Stomach smooth muscle (tissue), 2 donors: ENCODE results near the gene CHRM5.
A peak's percentile ranks its signal among the peaks of the same experiment; 100 is the strongest.
"Not testable (repeated sequence)": the region's sequence is repeated elsewhere in the genome, so short reads cannot be mapped to it uniquely, and the experiment has no call there.

Source experiments
- H3K27ac ChIP-seq: one replicate; pipeline ENCODE4 v1.7.0; 2013; ENCODE audit warnings: mild to moderate bottlenecking, low read length, inconsistent platforms
- H3K27me3 ChIP-seq, 2 donors: one replicate each; pipeline ENCODE4 v1.7.0; 2013; ENCODE audit warnings: low read length in 2 of 2; ENCODE audit not compliant: insufficient read depth in 2 of 2, control insufficient read depth in 1 of 2
- H3K36me3 ChIP-seq, 2 donors: one replicate each; pipeline ENCODE4 v1.7.0; 2013; ENCODE audit warnings: low read length in 2 of 2; ENCODE audit not compliant: control insufficient read depth in 2 of 2, insufficient read depth in 2 of 2
- H3K4me1 ChIP-seq: one replicate; pipeline ENCODE4 v1.7.0; 2013; ENCODE audit warnings: low read length; ENCODE audit not compliant: control insufficient read depth, insufficient read depth
- H3K4me3 ChIP-seq, 2 donors: one replicate each; pipeline ENCODE4 v1.7.0; 2013; ENCODE audit warnings: low read length in 2 of 2
- H3K9ac ChIP-seq, 2 donors: one replicate each; pipeline ENCODE4 v1.7.0; 2013; ENCODE audit warnings: low read length in 2 of 2, mild to moderate bottlenecking in 1 of 2
- H3K9me3 ChIP-seq, 2 donors: one replicate each; pipeline ENCODE4 v1.7.0; 2013; ENCODE audit warnings: low read length in 2 of 2; ENCODE audit not compliant: control insufficient read depth in 2 of 2
- donor health status: healthy.
- donor health status: Pancreatic carcinoma.

The CHRM5 gene

DNA sequence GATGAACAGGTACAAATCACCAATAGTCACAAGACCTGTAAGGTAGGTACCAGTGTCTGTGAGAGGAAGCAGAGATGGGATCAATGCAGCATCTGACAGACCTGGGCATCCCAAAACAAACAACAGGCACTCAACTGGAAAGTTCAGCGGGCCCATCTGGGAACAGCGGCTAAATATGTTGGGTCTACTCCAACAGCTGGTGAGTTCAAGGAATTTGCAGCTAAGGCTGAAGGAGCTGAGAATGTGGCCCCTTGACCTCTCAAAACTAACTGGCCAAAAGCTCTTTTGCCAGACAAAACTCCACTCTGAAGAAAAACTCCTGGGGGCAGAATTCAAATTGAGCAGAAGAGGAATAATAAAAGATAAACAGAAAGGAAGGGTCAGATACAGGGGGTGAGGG, 46.3 kb downstream of the CHRM5 start:
- H3K4me3 ChIP-seq: no peak overlapping the region
- no peaks in the 10 kb centered on the region for H3K27me3 ChIP-seq
- no peak overlapping the region for H3K9ac ChIP-seq
- no peaks in the 10 kb centered on the region for H3K4me1 ChIP-seq
- H3K36me3 ChIP-seq: no peaks in the 10 kb centered on the region
- H3K9me3 ChIP-seq: no peaks in the 10 kb centered on the region
- H3K27ac ChIP-seq: no peak overlapping the region

GRCh38 chr15:34018021-34018645, 49.8 kb downstream of the CHRM5 start:
- H3K4me1 ChIP-seq: no peaks in the 10 kb centered on the region

GRCh38 chr15:34018738-34019137, 50.4 kb downstream of the CHRM5 start:
- H3K4me1 ChIP-seq, H3K36me3 ChIP-seq, H3K4me3 ChIP-seq, H3K9me3 ChIP-seq, H3K27me3 ChIP-seq, H3K27ac ChIP-seq, H3K9ac ChIP-seq: not testable (repeated sequence)

More at GRCh38 chr15:34018021-34018645, 49.8 kb downstream of the CHRM5 start:
- no peaks in the 10 kb centered on the region for H3K36me3 ChIP-seq
- H3K4me3 ChIP-seq: no peak overlapping the region
- no peak overlapping the region for H3K27ac ChIP-seq
- no peak overlapping the region for H3K9ac ChIP-seq
- no peaks in the 10 kb centered on the region for H3K27me3 ChIP-seq
- no peaks in the 10 kb centered on the region for H3K9me3 ChIP-seq

DNA sequence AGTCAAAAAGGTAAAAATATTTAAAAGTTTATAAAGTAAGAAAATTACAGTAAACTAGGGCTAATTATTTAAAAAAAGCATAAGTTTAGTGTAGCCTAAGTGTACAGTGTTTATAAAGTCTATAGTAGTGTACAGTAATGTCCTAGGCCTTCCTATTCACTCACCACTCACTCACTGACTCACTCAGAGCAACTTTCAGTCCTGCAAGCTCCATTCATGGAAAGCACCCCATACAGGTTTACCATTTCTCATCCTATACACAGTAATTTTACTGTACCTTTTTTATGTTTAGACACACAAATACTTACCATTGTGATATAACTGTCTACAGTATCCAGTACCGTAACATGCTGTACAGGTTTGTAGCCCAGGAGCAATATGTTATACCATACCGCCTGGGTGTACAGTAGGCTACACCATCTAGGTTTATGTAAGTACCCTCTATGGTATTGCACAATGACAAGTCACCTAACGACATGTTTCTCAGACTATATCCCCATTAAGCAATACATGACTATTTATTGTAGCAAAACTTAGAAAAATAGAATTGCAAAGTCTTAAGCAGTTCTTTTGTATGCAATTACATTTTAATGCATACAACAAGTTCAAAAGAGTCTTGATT, 51.2 kb downstream of the CHRM5 start:
- no peak overlapping the region for H3K9ac ChIP-seq
- no peaks in the 10 kb centered on the region for H3K36me3 ChIP-seq
- no peaks in the 10 kb centered on the region for H3K4me1 ChIP-seq
- H3K27me3 ChIP-seq: no peaks in the 10 kb centered on the region
- no peak overlapping the region for H3K27ac ChIP-seq
- no peaks in the 10 kb centered on the region for H3K9me3 ChIP-seq
- no peak overlapping the region for H3K4me3 ChIP-seq

DNA sequence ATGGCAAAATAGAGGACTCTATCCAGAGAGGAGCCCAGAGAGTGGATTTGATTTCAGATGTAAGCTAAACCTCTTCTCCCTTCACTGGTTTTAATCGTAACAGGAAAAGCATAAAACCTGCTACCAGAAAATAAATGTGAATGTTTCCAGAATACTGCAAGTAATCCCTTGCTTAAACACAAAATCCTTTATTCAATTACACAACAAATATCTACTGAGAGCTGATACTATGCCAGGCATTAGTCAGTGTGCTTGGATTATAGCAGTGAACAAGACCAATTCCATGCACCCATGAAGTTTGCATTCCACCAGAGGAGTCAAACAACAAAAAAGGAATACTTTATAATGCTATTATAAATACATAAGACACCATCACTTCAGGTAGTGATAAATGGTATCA, 55.6 kb downstream of the CHRM5 start:
- Histone ChIP-seq H3K9me3 (no peaks in the 10 kb centered on the region), H3K36me3 (no peaks in the 10 kb centered on the region), H3K4me1 (no peaks in the 10 kb centered on the region), H3K27me3 (no peaks in the 10 kb centered on the region), H3K9ac (no peak overlapping the region), H3K4me3 (no peak overlapping the region), H3K27ac (no peak overlapping the region)

GRCh38 chr15:34025252-34025651, 57.0 kb downstream of the CHRM5 start:
- Histone ChIP-seq H3K36me3 (no peaks in the 10 kb centered on the region), H3K27me3 (no peaks in the 10 kb centered on the region), H3K4me3 (no peak overlapping the region), H3K9me3 (no peaks in the 10 kb centered on the region), H3K27ac (no peak overlapping the region), H3K9ac (no peak overlapping the region), H3K4me1 (no peaks in the 10 kb centered on the region)

DNA sequence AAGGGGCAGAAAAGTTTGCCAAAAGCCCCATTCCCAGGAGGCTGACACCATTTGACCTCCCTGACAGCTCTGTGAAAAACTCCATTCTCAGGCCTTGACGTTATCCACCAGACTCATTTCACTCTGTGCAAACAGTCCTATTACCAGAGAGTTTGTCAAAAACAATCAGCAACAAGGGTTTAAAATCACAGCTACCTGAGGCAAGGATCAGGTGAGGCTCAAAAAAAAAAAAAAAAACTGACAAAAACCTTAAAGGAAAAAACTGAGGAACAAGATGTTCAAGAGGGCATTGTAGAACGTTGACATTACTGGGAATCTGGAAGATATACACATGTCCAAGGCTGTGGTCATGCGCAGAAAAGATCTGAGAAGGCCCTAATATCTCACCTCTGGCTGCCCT, 59.3 kb downstream of the CHRM5 start:
- Histone ChIP-seq H3K36me3 (no peaks in the 10 kb centered on the region), H3K9me3 (no peaks in the 10 kb centered on the region), H3K4me3 (no peak overlapping the region), H3K9ac (no peak overlapping the region), H3K27ac (no peak overlapping the region), H3K4me1 (no peaks in the 10 kb centered on the region), H3K27me3 (no peaks in the 10 kb centered on the region)

DNA sequence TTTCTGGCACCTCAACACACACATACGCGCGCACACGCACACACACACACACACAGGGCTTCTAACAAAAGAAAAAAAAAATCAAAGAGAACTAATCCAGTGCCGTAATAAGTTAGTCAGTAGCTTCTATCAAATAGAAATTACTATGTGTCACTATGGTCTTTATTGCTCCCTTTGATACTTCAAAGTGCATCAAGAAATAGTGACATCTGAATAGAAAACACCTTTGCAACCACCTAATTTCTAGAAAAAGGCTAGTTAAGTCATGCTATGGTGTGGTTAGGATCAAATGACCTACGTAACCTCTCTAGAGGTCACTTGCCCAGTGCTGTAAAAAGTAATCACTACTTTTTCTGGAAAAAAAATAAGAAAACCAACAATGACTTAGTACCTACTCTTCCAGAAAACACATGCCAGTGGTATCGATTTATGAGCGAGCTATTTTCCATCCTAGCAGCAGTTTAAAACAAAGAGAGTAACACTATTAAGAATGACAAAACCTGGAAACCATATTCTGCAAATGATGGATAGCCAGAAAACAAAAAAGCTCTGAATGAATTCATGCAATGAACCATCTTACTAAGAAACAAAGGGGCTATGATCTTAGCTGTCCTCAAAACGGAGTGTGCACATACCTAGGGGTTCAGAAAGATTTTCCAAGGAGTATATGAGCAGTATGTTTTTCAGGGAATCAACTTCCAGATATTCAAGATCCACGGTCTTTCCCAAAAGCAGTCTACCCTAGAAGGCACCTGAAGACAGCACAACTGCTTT, 63.9 kb downstream of the CHRM5 start:
- H3K36me3 ChIP-seq: no peaks in the 10 kb centered on the region
- no peaks in the 10 kb centered on the region for H3K27me3 ChIP-seq
- no peaks in the 10 kb centered on the region for H3K9me3 ChIP-seq
- no peaks in the 10 kb centered on the region for H3K4me1 ChIP-seq
- no peak overlapping the region for H3K4me3 ChIP-seq
- no peak overlapping the region for H3K9ac ChIP-seq
- H3K27ac ChIP-seq: no peak overlapping the region

DNA sequence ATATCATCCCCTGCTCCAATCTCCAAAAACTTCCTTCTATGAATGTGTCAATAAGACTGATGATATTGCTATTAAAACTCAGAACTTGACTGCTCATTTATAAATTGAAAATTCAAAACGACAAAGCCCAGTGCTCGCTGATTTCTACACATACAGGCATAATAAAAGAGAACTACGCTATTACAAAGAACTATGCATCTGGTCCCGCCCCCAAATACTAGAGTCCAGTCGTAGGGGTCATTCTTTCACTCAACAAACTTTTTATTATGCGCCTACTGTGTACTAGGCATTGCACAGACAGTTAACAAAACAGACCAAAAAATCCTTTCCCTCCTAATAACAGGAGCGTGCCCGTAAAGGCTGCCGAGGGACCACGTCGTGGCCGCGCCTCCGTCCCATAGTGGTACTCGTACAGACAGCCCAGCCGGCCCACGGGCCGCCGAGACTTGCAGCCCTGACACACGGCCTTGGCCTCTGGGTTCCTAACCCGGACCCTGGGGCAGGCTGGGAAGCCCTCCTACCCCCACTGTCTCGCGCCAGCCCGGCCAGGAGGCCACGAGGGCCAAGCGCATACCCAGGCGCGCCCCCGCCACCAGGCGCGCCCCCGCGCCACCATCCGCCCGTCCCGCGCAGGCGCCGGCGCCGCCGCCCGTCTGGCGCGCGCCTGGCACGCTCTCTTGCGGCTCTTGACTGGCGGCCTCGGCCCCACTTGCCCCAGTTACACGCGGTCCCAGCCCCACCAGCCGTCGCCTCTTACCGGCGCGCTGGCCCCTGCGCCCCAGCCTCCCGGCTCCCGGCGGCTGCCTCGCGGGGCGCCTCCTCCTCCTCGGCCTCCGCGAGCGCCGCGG, 70.0 kb downstream of the CHRM5 start:
- H3K27me3 ChIP-seq: no peaks in the 10 kb centered on the region
- H3K36me3 ChIP-seq: no peaks in the 10 kb centered on the region
- H3K27ac ChIP-seq: peak overlapping the region; percentile 43
- H3K9me3 ChIP-seq: no peaks in the 10 kb centered on the region
- peak overlapping the region; percentile 92 to 95 for H3K4me3 ChIP-seq
- peak overlapping the region; percentile 82 to 86 for H3K9ac ChIP-seq
- H3K4me1 ChIP-seq: no peaks in the 10 kb centered on the region

GRCh38 chr15:34038871-34039789, 70.8 kb downstream of the CHRM5 start, which contains the start of gene AVEN:
Gene AVEN, minus strand, starts transcription at chr15:34039204. Its CDS starts 158 bp downstream, at chr15:34039046.
- no peaks in the 10 kb centered on the region for H3K27me3 ChIP-seq

More at GRCh38 chr15:34038871-34039789, 70.8 kb downstream of the CHRM5 start, which contains the start of gene AVEN:
- no peaks in the 10 kb centered on the region for H3K9me3 ChIP-seq
- H3K4me1 ChIP-seq: no peaks in the 10 kb centered on the region
- peak within 1 kb of the TSS; percentile 82 to 86 for H3K9ac ChIP-seq
- peak within 1 kb of the TSS; percentile 74 for H3K27ac ChIP-seq
- H3K36me3 ChIP-seq: no peaks in the 10 kb centered on the region
- peak within 1 kb of the TSS; percentile 92 to 95 for H3K4me3 ChIP-seq
